Measurements from ENCODE around the gene SRPK3.

- TF ChIP-seq NFIC (IDR thresholded peaks at IDR 0.05; ENCODE audit: borderline replicate concordance): no peak
- no peak for TF ChIP-seq YY1 (IDR thresholded peaks at IDR 0.05; ENCODE audit: low read depth)
- TF ChIP-seq, protein P1, sequence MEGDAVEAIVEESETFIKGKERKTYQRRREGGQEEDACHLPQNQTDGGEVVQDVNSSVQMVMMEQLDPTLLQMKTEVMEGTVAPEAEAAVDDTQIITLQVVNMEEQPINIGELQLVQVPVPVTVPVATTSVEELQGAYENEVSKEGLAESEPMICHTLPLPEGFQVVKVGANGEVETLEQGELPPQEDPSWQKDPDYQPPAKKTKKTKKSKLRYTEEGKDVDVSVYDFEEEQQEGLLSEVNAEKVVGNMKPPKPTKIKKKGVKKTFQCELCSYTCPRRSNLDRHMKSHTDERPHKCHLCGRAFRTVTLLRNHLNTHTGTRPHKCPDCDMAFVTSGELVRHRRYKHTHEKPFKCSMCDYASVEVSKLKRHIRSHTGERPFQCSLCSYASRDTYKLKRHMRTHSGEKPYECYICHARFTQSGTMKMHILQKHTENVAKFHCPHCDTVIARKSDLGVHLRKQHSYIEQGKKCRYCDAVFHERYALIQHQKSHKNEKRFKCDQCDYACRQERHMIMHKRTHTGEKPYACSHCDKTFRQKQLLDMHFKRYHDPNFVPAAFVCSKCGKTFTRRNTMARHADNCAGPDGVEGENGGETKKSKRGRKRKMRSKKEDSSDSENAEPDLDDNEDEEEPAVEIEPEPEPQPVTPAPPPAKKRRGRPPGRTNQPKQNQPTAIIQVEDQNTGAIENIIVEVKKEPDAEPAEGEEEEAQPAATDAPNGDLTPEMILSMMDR (IDR thresholded peaks at IDR 0.05): no peak
- TF ChIP-seq TAF1 (IDR thresholded peaks at IDR 0.05; ENCODE audit: borderline replicate concordance, low read depth, low read length): no peak
- TF ChIP-seq RCOR1 (IDR thresholded peaks at IDR 0.05; ENCODE audit: low read length): no peak
- TF ChIP-seq MAX (IDR thresholded peaks at IDR 0.05; ENCODE audit: low read depth): no peak
Measured at GRCh38 chrX:153792368-153792767, 11.5 kb downstream of the SRPK3 start.
